ENCODE results near the gene SDCCAG8.

The SDCCAG8 gene

DNA sequence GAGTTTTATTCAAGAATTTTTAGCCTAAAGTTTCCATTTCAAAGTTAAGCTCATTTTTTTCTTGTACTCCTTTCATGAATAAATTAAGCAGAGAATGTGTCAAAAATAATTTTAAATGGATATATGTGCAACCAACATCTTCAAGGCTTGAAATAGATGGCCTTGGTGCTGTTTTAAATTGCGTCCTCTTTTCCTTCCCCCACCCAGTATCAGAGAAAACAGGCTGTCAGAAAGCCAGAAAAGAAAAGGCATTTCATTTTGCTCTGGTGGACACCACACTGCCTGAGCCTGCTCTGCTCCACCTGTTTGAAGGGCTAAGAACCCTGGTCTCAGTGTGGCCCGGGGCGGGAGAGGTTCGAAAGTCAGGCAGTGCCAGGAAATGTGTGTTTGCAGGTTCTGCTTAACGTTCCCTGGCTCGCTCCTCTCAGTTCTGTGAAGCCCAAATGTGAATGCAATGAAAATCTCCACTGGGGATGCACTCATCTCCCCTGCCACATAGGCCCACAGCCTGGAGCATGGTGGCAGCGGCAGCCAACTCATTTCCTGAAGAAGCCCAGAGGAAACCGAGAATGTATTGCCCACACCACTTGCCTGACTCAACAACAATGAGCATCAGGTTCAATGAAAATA, 134.4 kb downstream of the SDCCAG8 start:
- TF ChIP-seq, protein P1, sequence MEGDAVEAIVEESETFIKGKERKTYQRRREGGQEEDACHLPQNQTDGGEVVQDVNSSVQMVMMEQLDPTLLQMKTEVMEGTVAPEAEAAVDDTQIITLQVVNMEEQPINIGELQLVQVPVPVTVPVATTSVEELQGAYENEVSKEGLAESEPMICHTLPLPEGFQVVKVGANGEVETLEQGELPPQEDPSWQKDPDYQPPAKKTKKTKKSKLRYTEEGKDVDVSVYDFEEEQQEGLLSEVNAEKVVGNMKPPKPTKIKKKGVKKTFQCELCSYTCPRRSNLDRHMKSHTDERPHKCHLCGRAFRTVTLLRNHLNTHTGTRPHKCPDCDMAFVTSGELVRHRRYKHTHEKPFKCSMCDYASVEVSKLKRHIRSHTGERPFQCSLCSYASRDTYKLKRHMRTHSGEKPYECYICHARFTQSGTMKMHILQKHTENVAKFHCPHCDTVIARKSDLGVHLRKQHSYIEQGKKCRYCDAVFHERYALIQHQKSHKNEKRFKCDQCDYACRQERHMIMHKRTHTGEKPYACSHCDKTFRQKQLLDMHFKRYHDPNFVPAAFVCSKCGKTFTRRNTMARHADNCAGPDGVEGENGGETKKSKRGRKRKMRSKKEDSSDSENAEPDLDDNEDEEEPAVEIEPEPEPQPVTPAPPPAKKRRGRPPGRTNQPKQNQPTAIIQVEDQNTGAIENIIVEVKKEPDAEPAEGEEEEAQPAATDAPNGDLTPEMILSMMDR (IDR thresholded peaks at IDR 0.05; ENCODE audit: borderline replicate concordance, control extremely low read depth, extremely low read depth, insufficient read depth, missing control alignments): no peak
- in situ Hi-C loops (cut with MboI; ENCODE audit: low sequenced_read_pairs, unreplicated experiment): no loop called here
- no peak for DNase-seq (ENCODE audit: low spot score)

DNA sequence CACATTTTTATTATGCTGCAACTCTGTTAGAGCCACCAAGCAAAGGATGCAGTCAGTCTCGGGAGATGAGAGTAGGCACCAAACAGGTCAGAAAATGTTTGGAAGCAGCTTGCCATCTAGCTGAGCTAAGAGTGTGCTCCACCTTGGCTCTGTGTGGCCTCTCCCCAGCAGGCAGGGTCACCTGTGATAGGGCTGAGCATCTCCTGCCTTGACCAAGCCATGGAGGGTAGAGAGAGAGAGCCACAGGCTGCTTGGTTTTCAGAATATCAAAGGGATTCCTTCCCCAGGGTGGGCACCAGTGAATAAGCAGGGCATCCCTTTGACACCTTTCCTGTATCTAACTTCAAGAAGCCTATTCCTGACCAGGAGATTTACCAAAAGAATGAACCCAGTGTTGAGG, 135.5 kb downstream of the SDCCAG8 start:
- TF ChIP-seq, protein P1 (IDR thresholded peaks at IDR 0.05; ENCODE audit: borderline replicate concordance, control extremely low read depth, extremely low read depth, insufficient read depth, missing control alignments): no peak
- DNase-seq (ENCODE audit: low spot score): no peak
- in situ Hi-C loops (cut with MboI; ENCODE audit: low sequenced_read_pairs, unreplicated experiment): no loop called here

DNA sequence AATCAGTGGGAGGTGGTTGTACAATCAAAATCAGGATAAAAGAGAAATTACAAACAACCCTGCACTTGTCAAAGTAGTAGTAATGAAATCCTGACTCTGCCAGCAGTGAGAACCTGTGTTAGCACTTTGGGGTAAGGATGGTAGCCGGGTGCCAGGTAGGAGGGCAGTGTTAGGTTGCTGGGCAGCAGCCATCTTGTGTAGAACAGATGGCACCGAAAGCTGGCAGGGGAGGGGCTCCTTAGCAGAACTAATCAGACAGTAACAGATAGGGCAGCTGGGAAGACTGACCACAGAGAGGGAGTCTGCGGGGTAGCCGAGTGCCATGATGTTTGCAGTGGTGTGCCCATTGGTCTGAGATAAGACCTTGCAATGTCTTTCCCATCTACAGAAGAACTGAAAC, 137.3 kb downstream of the SDCCAG8 start:
- TF ChIP-seq, protein P1 (IDR thresholded peaks at IDR 0.05; ENCODE audit: borderline replicate concordance, control extremely low read depth, extremely low read depth, insufficient read depth, missing control alignments): no peak
- in situ Hi-C loops (cut with MboI; ENCODE audit: low sequenced_read_pairs, unreplicated experiment): no loop called here
- DNase-seq (ENCODE audit: low spot score): no peak

DNA sequence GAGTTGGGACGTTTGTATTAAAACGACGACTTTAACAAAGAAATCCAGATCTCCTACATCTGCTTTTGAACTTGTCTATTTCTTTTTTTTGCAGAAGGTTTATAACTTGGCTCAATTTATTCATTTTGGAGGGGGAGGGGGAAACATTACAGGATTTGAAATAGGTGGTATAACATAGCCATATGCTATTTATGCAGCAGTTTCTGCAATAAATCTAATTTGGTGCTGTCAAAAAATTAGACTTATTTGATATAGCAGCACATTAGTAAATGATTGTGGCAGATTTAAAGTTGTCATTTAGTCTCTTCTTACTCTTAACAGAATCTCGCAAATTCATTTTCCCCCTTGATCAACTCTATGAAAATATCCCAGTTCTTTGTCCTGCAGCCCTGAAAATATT, 138.2 kb downstream of the SDCCAG8 start:
- TF ChIP-seq, protein P1 (IDR thresholded peaks at IDR 0.05; ENCODE audit: borderline replicate concordance, control extremely low read depth, extremely low read depth, insufficient read depth, missing control alignments): no peak
- no peak for DNase-seq (ENCODE audit: low spot score)
- in situ Hi-C loops (cut with MboI; ENCODE audit: low sequenced_read_pairs, unreplicated experiment): no loop called here

DNA sequence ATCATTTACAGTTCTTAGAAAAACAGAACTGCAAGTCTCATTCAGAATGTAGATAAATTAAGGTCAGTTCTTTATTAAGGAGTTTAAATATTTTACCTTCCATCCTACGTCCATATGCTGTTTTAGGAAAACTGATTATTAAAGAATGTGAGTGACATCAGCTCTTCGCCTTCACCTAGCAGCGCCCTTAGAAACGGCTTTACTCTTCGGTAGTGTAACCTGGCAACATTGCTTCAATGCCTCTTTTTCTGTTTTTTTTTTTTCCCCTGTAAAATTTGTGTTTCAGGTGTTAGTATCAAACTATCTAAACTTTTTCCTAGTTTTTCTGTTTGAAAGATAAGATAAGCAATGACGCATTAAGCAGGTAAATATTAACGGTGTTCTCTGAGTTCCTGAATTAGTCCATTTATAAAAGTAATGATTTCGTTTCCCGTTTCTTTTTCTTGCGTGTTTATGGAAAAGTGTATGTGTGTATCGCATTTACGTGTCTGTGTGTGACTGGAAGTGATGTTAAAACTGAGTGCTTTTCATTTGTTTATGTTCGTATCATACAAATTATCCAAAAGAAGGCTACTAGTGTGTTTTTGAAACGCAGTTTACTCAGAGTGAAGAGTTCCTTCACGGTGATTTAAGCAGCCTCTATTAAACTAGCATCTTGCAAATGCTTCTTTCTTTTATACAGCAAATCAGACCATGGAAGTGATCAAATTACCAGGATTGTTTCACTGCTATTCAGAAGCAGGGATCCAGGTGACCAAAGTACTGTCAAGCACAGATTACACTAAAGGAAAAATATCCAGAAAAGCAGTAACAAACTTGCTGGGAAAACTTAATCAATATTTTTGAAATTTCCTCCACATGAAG, 139.0 kb downstream of the SDCCAG8 start:
- in situ Hi-C loops (cut with MboI; ENCODE audit: low sequenced_read_pairs, unreplicated experiment): no loop called here
- TF ChIP-seq, protein P1 (IDR thresholded peaks at IDR 0.05; ENCODE audit: borderline replicate concordance, control extremely low read depth, extremely low read depth, insufficient read depth, missing control alignments): no peak
- no peak for DNase-seq (ENCODE audit: low spot score)

DNA sequence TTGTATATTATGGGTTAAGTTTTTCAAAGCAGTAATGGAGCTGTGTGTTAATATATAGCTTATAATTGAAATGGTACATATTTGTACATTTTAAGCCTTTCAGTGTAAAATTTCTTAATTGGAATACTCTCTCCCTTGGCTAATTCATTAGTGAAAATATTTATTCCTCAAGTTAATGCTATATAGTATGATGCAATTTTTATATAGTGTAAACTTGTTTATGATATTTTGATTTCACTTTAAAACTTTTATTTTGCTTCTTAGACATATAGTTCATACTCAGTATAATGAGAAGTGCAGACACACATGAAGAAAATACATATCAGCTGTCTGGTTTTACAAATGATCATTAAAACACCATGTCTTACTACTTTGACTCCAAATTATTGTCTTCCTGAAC, 140.6 kb downstream of the SDCCAG8 start:
- in situ Hi-C loops (cut with MboI; ENCODE audit: low sequenced_read_pairs, unreplicated experiment): no loop called here
- TF ChIP-seq, protein P1 (IDR thresholded peaks at IDR 0.05; ENCODE audit: borderline replicate concordance, control extremely low read depth, extremely low read depth, insufficient read depth, missing control alignments): no peak

More for the DNA sequence above, 140.6 kb downstream of the SDCCAG8 start:
- DNase-seq (ENCODE audit: low spot score): no peak

Data from GM13976 (cell line).